A549 treated with DMSO at 1 μM for 4 hours (cell line): ENCODE data around the gene SPDYE5. TPM values are rescaled to one million over a fixed set of nuclear protein-coding genes. Genes with fewer than 3 reads are reported as not detected.

Experiments used
- total RNA-seq: library from RNA; stranded (reverse); fragments of 200-300 nt; extraction: Qiagen RNA extraction; gene quantifications from 5 replicates; pipeline ENCODE4 v1.2.3, GENCODE V29; 2022; ENCODE audit warnings: low read depth

The SPDYE5 gene
- not detected in 5 replicates for total RNA-seq

GRCh38 chr7:75492020-75492419 lies at the start of gene SPDYE5:
Gene SPDYE5 (plus strand): TSS chr7:75492320. CDS start chr7:75494048, 1,728 bp downstream.

DNA sequence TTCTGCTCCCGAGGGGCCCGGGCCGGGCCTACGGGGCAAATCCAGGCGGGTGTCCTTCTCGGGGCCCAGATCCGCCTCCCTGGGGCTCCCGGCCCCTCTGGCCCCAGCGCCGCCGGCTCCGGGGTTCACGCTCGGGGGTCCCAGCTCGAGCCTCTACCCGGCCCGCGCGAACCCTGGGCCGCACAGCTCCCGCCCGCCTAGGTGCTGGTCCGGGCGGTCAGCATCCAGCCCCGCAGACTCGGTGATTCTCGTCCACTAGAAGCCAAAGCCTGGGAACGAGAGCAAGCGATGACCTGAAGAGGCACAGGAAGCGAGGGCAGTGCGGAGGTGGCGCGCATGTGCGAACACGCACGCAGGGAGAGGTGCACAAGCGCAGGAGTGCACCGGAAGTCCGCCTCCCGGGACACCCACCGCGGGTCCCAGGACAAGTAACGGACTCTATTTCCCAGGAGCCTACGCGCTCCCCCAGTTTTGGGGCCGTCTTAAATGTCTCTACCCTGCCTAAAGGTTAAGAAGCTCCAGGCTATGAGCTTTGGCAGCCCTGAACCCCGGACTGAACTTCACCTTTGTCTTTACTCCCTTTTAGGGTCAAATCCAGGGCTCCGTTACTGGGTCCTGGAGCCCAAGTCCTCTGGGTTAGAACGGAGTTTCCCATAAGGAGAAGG lies 6.0 kb upstream of the SPDYE5 start, which contains the start of gene POM121C:
TSS of gene POM121C (minus strand) at position 321 of the 665 bp plus-strand sequence. CDS start 44,803 bp downstream, outside the sequence.

Other genes starting within 250 kb of the SPDYE5 start
- gene TRIM73, start 96.7 kb upstream of the SPDYE5 start, total RNA-seq: 2.3 to 3.1 TPM (median 2.5 TPM) in 5 replicates
- 35.1 to 43.1 TPM (median 41.1 TPM) in 5 replicates for gene POM121C, start 6.0 kb upstream of the SPDYE5 start, total RNA-seq
- gene HIP1, start 246.6 kb downstream of the SPDYE5 start, total RNA-seq: 17.6 to 21.7 TPM (median 19.2 TPM) in 5 replicates